Panc1 (cell line): ENCODE data around the gene SHROOM3. TPM values are rescaled to one million over a fixed set of nuclear protein-coding genes. Genes with fewer than 3 reads are reported as not detected.
A peak's percentile ranks its signal among the peaks of the same experiment; 100 is the strongest.

ENCODE experiments used
- ATAC-seq: fragments of 200-7000 bp; cut with Tn5 transposase; 2 replicates; pipeline ENCODE4 v1.9.1; 2020; ENCODE audit warnings: mild to moderate bottlenecking, moderate library complexity
- BruUV-seq: library from RNA; stranded (reverse); fragments of 400-500 nt; replicated peaks from 2 replicates; lab custom pipeline; 2021; lab: Mats Ljungman, UMichigan
- CTCF ChIA-PET: fragments of 300-600 bp; sonication (Branson Sonifier 250); formaldehyde crosslinking; loops from one replicate; lab custom pipeline; 2022; ENCODE audit warnings: antibody characterized with exemption; lab: Charles Lee
- POLR2A ChIA-PET: fragments of 300-600 bp; sonication (Branson Sonifier 250); formaldehyde crosslinking; loops from one replicate; lab custom pipeline; 2022; ENCODE audit warnings: antibody characterized with exemption; lab: Charles Lee
- DNase-seq: peaks from one replicate; pipeline ENCODE4 v3.0.0-alpha.2; 2010; ENCODE audit warnings: low read depth, low spot score
- H3K27ac ChIP-seq: 2 replicates; pipeline ENCODE4 v1.5.1; 2011; ENCODE audit warnings: mild to moderate bottlenecking, low read length, inconsistent platforms
- H3K27me3 ChIP-seq: fragments of 200-500 bp; sonication (Bioruptor generic); 2 replicates; pipeline ENCODE4 v1.6.0; 2014; ENCODE audit warnings: low read length, inconsistent platforms; ENCODE audit not compliant: control insufficient read depth, insufficient read depth
- H3K36me3 ChIP-seq: fragments of 200-500 bp; sonication (Bioruptor generic); 2 replicates; pipeline ENCODE4 v1.5.1; 2014; ENCODE audit warnings: inconsistent platforms, mild to moderate bottlenecking, low read length, moderate library complexity; ENCODE audit not compliant: control insufficient read depth, insufficient read depth
- H3K4me1 ChIP-seq: 2 replicates; pipeline ENCODE4 v1.5.1; 2011; ENCODE audit warnings: inconsistent platforms, mild to moderate bottlenecking, low read length, moderate library complexity; ENCODE audit not compliant: control insufficient read depth, insufficient read depth
- H3K4me3 ChIP-seq, 2 experiments: 2 replicates each; pipeline ENCODE4 v1.5.1; 2011 to 2012; ENCODE audit warnings: low read depth in 2 of 2, low read length in 2 of 2, mild to moderate bottlenecking in 2 of 2, inconsistent platforms in 1 of 2, moderate library complexity in 1 of 2
- H3K9me3 ChIP-seq: fragments of 200-500 bp; sonication (Bioruptor generic); 2 replicates; pipeline ENCODE4 v1.5.1; 2014; ENCODE audit warnings: low read depth, mild to moderate bottlenecking, inconsistent platforms, low read length, moderate library complexity; ENCODE audit not compliant: control insufficient read depth, insufficient read depth
- CTCF ChIP-seq: fragments of 450-650 bp; IDR thresholded peaks from 2 replicates; pipeline ENCODE4 v1.5.1; 2017; ENCODE audit warnings: mild to moderate bottlenecking
- POLR2AphosphoS5 ChIP-seq: IDR thresholded peaks from 2 replicates; pipeline ENCODE4 v1.6.1; 2012; ENCODE audit warnings: mild to moderate bottlenecking, low read depth, low read length, moderate library complexity
- REST ChIP-seq, 2 experiments: IDR thresholded peaks; 2 replicates each; pipeline ENCODE4 v1.6.1; 2011 to 2012; ENCODE audit warnings: low read depth in 2 of 2, control low read depth in 1 of 2, low read length in 1 of 2, mild to moderate bottlenecking in 1 of 2, moderate library complexity in 1 of 2; ENCODE audit not compliant: insufficient read depth in 1 of 2
- SIN3A ChIP-seq: IDR thresholded peaks from 2 replicates; pipeline ENCODE4 v1.6.1; 2012; ENCODE audit warnings: low read depth, mild to moderate bottlenecking, low read length, moderate library complexity, borderline replicate concordance; ENCODE audit not compliant: insufficient read depth
- TCF7L2 ChIP-seq: IDR thresholded peaks from 2 replicates; pipeline ENCODE4 v1.6.1; 2011; ENCODE audit warnings: mild to moderate bottlenecking, low read depth, low read length, inconsistent platforms
- in situ Hi-C: cut with HindIII; loops from 2 replicates; pipeline ENCODE4 v1.10.0; 2016; ENCODE audit warnings: low sequenced_read_pairs, low pct_unique_long_range_greater_than_20kb
- intact Hi-C: fragments of 100-400 bp; cut with micrococcal nuclease; formaldehyde crosslinking; loops from one replicate; pipeline ENCODE4 v1.10.0; 2022; ENCODE audit not compliant: unreplicated experiment
- total RNA-seq: library from RNA; stranded (reverse); gene quantifications from one replicate; pipeline ENCODE4 v1.2.1, GENCODE V29; 2021; ENCODE audit not compliant: unreplicated experiment

The SHROOM3 gene
- total RNA-seq, 1 experiment from 2014 or later, result 7.2 TPM

DNA sequence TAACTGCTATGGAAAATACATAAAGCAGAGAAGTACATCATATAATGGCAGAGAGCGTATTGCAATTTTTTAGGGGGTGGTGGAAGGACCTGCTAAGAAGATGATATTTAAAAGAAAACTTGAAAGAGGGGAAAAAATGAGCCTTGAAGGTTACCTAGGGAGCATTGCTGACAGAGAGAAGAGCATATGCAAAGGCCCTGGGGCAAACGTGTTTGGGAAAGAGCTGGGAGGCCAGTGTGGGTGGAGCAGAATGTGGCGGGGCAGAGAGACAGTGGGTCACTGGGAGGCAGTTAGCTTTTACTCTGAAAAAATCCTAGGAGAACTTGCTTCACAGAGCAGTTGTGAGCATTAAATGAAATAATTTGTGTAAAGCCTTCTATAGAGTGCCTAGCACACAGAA is 157.0 kb downstream of the SHROOM3 start:
- H3K4me3 ChIP-seq, result no peak overlapping the region
- no peak for ATAC-seq
- peak overlapping the region; percentile 88; the same call in 1 of the 2 replicates for H3K27ac ChIP-seq
- H3K27me3 ChIP-seq, result no peaks in the 10 kb centered on the region
- BruUV-seq, result no TSS peak
- ChIA-PET POLR2A (no interaction called here), CTCF (no interaction called here)
- no peaks in the 10 kb centered on the region for H3K36me3 ChIP-seq
- TF ChIP-seq CTCF (no peak), POLR2AphosphoS5 (no peak), REST (IDR thresholded peaks at IDR 0.05; ENCODE audit: insufficient read depth in 1 of 2, low read depth in 2 of 2, low read length in 1 of 2) (no peak), SIN3A (no peak), TCF7L2 (no peak)
- intact Hi-C loops (no loop called here), in situ Hi-C loops (no loop called here)
- DNase-seq, result no peak
- H3K4me1 ChIP-seq, result peaks cover 13% of the 10 kb centered on the region
- no peaks in the 10 kb centered on the region for H3K9me3 ChIP-seq

- H3K36me3 ChIP-seq, result no peaks in the 10 kb centered on the region
- ChIA-PET CTCF (no interaction called here), POLR2A (no interaction called here)
- ATAC-seq, result no peak
- no peak for DNase-seq
- intact Hi-C loops (no loop called here), in situ Hi-C loops (no loop called here)
- peak overlapping the region; percentile 39; the same call in 1 of the 2 replicates for H3K27ac ChIP-seq
- BruUV-seq, result no TSS peak
- H3K9me3 ChIP-seq, result no peaks in the 10 kb centered on the region
- H3K4me3 ChIP-seq, result no peak overlapping the region
- no peak for TF ChIP-seq SIN3A
- TF ChIP-seq REST (IDR thresholded peaks at IDR 0.05; ENCODE audit: insufficient read depth in 1 of 2, low read depth in 2 of 2, low read length in 1 of 2), result no peak
- no peak for TF ChIP-seq CTCF
- no peak for TF ChIP-seq POLR2AphosphoS5
- TF ChIP-seq TCF7L2, result no peak
- peaks cover 13% of the 10 kb centered on the region for H3K4me1 ChIP-seq
- H3K27me3 ChIP-seq, result no peaks in the 10 kb centered on the region
Observed at GRCh38 chr4:76592460-76592859, 157.4 kb downstream of the SHROOM3 start.
